Smooth muscle cell (in vitro differentiated cells): ENCODE results near the gene FTL. TPM values are rescaled to one million over a fixed set of nuclear protein-coding genes. Genes with fewer than 3 reads are reported as not detected.
"Not testable (repeated sequence)": the region's sequence is repeated elsewhere in the genome, so short reads cannot be mapped to it uniquely, and the experiment has no call there.

ENCODE experiments used
- DNase-seq: peaks from one replicate; lab custom pipeline; 2025; ENCODE audit not compliant: unreplicated experiment; lab: John Stamatoyannopoulos, UW
- H2AFZ ChIP-seq: fragments of 200-600 bp; sonication (generic); 2 replicates; pipeline ENCODE4 v1.6.0; 2016; ENCODE audit warnings: antibody characterized with exemption, low read depth, mild to moderate bottlenecking
- H3F3A ChIP-seq: fragments of 200-600 bp; sonication (generic); 2 replicates; pipeline ENCODE4 v1.6.0; 2017; ENCODE audit warnings: antibody characterized with exemption, low read depth
- H3K27ac ChIP-seq: fragments of 200-600 bp; sonication (generic); 2 replicates; pipeline ENCODE4 v1.5.1; 2016; ENCODE audit warnings: low read depth, mild to moderate bottlenecking
- H3K27me3 ChIP-seq: fragments of 200-600 bp; sonication (generic); 2 replicates; pipeline ENCODE4 v1.6.1; 2016; ENCODE audit warnings: low read depth, mild to moderate bottlenecking
- H3K36me3 ChIP-seq: fragments of 200-600 bp; sonication (generic); 2 replicates; pipeline ENCODE4 v1.5.1; 2016; ENCODE audit warnings: low read depth
- H3K4me1 ChIP-seq: fragments of 200-600 bp; sonication (generic); 2 replicates; pipeline ENCODE4 v1.5.1; 2016; ENCODE audit warnings: low read depth
- H3K4me2 ChIP-seq: fragments of 200-600 bp; sonication (generic); 2 replicates; pipeline ENCODE4 v1.6.0; 2016; ENCODE audit warnings: mild to moderate bottlenecking
- H3K4me3 ChIP-seq: fragments of 200-600 bp; sonication (generic); 2 replicates; pipeline ENCODE4 v1.5.1; 2016; ENCODE audit warnings: mild to moderate bottlenecking
- H3K79me2 ChIP-seq: fragments of 200-600 bp; sonication (generic); 2 replicates; pipeline ENCODE4 v1.6.0; 2016; ENCODE audit warnings: low read depth, mild to moderate bottlenecking
- H3K9ac ChIP-seq: fragments of 200-600 bp; sonication (generic); 2 replicates; pipeline ENCODE4 v1.6.0; 2016; ENCODE audit warnings: low read depth
- H3K9me3 ChIP-seq: fragments of 200-600 bp; sonication (generic); replicated peaks from 2 replicates; pipeline ENCODE4 v1.5.1; 2016; ENCODE audit warnings: low read depth
- H4K20me1 ChIP-seq: fragments of 200-600 bp; sonication (generic); 2 replicates; pipeline ENCODE4 v1.6.0; 2016; ENCODE audit warnings: low read depth
- WGBS: methylation state at CpG from one replicate; pipeline ENCODE4 v1.1.7; 2016; ENCODE audit warnings: low lambda C conversion rate; 5-methylcytosine and 5-hydroxymethylcytosine counted together
- polyA plus RNA-seq: library from polyadenylated mRNA; unstranded; fragments of >200 nt; fragmentation: Nextera tagmentation; extraction: Ambion mirVana; gene quantifications from 2 replicates; pipeline ENCODE4 v1.2.1, GENCODE V29; 2016
- total RNA-seq: library from RNA; depleted of rRNA; stranded (reverse); fragments of >200 nt; gene quantifications from 2 replicates; pipeline ENCODE4 v1.2.3, GENCODE V29; 2014
- TF ChIP-seq, protein P1 (sequence below): fragments of 200-600 bp; sonication (generic); IDR thresholded peaks from 2 replicates; pipeline ENCODE4 v1.5.1; 2017; ENCODE audit warnings: borderline replicate concordance, mild to moderate bottlenecking, antibody characterized with exemption; ENCODE audit not compliant: insufficient read depth, poor library complexity, severe bottlenecking

Gene FTL
- total and polyA plus RNA-seq, 2 experiments from 2014 or later, result 5,904 to 12,053 TPM

GRCh38 chr19:48922548-48923490 is 42.3 kb upstream of the FTL start:
- H3K9me3 ChIP-seq, result no peaks in the 10 kb centered on the region
- H3K9ac ChIP-seq, result no peak overlapping the region
- TF ChIP-seq, protein P1, sequence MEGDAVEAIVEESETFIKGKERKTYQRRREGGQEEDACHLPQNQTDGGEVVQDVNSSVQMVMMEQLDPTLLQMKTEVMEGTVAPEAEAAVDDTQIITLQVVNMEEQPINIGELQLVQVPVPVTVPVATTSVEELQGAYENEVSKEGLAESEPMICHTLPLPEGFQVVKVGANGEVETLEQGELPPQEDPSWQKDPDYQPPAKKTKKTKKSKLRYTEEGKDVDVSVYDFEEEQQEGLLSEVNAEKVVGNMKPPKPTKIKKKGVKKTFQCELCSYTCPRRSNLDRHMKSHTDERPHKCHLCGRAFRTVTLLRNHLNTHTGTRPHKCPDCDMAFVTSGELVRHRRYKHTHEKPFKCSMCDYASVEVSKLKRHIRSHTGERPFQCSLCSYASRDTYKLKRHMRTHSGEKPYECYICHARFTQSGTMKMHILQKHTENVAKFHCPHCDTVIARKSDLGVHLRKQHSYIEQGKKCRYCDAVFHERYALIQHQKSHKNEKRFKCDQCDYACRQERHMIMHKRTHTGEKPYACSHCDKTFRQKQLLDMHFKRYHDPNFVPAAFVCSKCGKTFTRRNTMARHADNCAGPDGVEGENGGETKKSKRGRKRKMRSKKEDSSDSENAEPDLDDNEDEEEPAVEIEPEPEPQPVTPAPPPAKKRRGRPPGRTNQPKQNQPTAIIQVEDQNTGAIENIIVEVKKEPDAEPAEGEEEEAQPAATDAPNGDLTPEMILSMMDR, result no peak
- 90% methylated on average over 17 of the region's 18 CpGs for WGBS
- no peaks in the 10 kb centered on the region for H3K27me3 ChIP-seq
- no peak for DNase-seq
- no peak overlapping the region for H2AFZ ChIP-seq
- no peak overlapping the region for H3K4me2 ChIP-seq
- H3K27ac ChIP-seq, result no peak overlapping the region
- H3F3A ChIP-seq, result peaks cover 7% of the 10 kb centered on the region
- H3K4me3 ChIP-seq, result no peak overlapping the region
- H3K4me1 ChIP-seq, result no peaks in the 10 kb centered on the region
- no peaks in the 10 kb centered on the region for H3K79me2 ChIP-seq
- H3K36me3 ChIP-seq, result peaks cover 4% of the 10 kb centered on the region
- no peaks in the 10 kb centered on the region for H4K20me1 ChIP-seq

GRCh38 chr19:48925240-48925843 is 39.8 kb upstream of the FTL start:
- Histone ChIP-seq H3K36me3 (no peaks in the 10 kb centered on the region), H4K20me1 (no peaks in the 10 kb centered on the region), H3K79me2 (no peaks in the 10 kb centered on the region), H3K4me3 (no peak overlapping the region), H3K27me3 (no peaks in the 10 kb centered on the region), H3K4me1 (no peaks in the 10 kb centered on the region), H2AFZ (no peak overlapping the region), H3K9ac (no peak overlapping the region), H3F3A (peaks cover 7% of the 10 kb centered on the region), H3K4me2 (no peak overlapping the region), H3K9me3 (no peaks in the 10 kb centered on the region), H3K27ac (no peak overlapping the region)
- 68% methylated on average over 11 of the region's 11 CpGs for WGBS
- TF ChIP-seq, protein P1, result no peak
- DNase-seq, result no peak

DNA sequence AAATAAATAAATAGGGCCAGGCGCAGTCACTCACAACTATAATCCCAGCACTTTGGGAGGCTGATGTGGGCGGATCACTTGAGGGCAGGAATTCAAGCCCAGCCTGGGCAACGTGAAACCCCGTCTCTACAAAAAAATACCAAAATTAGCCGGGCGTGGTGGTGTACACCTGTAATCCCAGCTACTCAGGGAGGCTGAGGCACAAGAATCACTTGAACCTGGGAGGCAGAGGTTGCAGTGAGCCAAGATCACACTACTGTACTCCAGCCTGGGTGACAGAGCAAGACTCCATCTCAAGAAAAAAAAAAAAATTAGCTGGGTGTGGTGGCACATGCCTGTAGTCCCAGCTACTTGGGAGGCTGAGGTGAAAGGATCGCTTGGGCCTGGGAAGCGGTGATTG is 39.2 kb upstream of the FTL start:
- not testable (repeated sequence) for DNase-seq, H3K27ac ChIP-seq, H4K20me1 ChIP-seq, H3K79me2 ChIP-seq, H3K9me3 ChIP-seq, H3K9ac ChIP-seq, H3K4me3 ChIP-seq, H3K36me3 ChIP-seq, H3K27me3 ChIP-seq, H3K4me2 ChIP-seq, H2AFZ ChIP-seq, H3K4me1 ChIP-seq, H3F3A ChIP-seq
- WGBS, result 81% methylated on average over 8 of the region's 8 CpGs

DNA sequence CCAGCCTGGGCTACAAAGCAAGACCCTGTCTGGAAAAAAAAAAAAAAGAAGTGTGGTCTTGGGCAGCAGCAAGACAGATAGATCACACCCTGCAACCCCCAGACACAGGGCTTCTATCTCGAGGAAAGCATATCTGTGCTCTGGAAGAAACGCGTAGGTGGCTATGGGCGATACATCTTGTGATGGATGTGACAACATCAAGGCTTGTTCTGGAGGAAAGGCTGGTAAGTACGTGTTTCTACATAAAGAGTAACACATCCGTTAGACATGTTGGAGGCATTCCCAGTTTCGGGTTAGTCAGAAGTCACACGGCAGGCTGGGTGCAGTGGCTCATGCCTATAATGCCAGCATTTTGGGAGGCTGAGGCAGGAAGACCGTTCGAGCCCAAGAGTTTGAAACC is 38.2 kb upstream of the FTL start:
- Histone ChIP-seq H3K9me3 (no peaks in the 10 kb centered on the region), H3K9ac (no peak overlapping the region), H2AFZ (no peak overlapping the region), H3K4me2 (peak overlapping the region; percentile 12), H3K27ac (peak overlapping the region; percentile 27), H4K20me1 (no peaks in the 10 kb centered on the region), H3K36me3 (no peaks in the 10 kb centered on the region), H3F3A (peaks cover 7% of the 10 kb centered on the region), H3K79me2 (no peaks in the 10 kb centered on the region), H3K27me3 (no peaks in the 10 kb centered on the region), H3K4me3 (no peak overlapping the region), H3K4me1 (no peaks in the 10 kb centered on the region)
- TF ChIP-seq, protein P1, result no peak
- no peak for DNase-seq
- 43% methylated on average over 10 of the region's 10 CpGs for WGBS

- not testable (repeated sequence) for H3F3A ChIP-seq, H2AFZ ChIP-seq, H3K4me1 ChIP-seq, H3K27me3 ChIP-seq, H3K4me2 ChIP-seq, H3K4me3 ChIP-seq, H3K27ac ChIP-seq, H3K9ac ChIP-seq, H4K20me1 ChIP-seq, H3K79me2 ChIP-seq, DNase-seq, H3K9me3 ChIP-seq, H3K36me3 ChIP-seq
- WGBS, result 94% methylated on average over 17 of the region's 17 CpGs
Measured at GRCh38 chr19:48927692-48928091, 37.4 kb upstream of the FTL start.
